Stomach (tissue), 4 donors: ENCODE results near the gene GRIA1.

Source experiments
- POLR2A ChIP-seq, 4 donors: fragments of 450-650 bp; IDR thresholded peaks; one replicate each; pipeline ENCODE4 v1.6.1; 2016; ENCODE audit warnings: antibody characterized with exemption in 4 of 4, control low read depth in 2 of 4, mild to moderate bottlenecking in 1 of 4, moderate library complexity in 1 of 4
- POLR2AphosphoS5 ChIP-seq, 3 donors: sonication (generic); formaldehyde crosslinking; IDR thresholded peaks; one replicate each; pipeline ENCODE4 v1.6.1; 2016; ENCODE audit warnings: antibody characterized with exemption in 3 of 3
- TF ChIP-seq, protein P1 (sequence below), 7 experiments: fragments of 450-650 bp in 4 of 7; fragments of 200-600 bp in 3 of 7; sonication (generic) in 3 of 7; IDR thresholded peaks; one replicate each; pipeline ENCODE4 v1.5.1; 2016 to 2019; ENCODE audit warnings: antibody characterized with exemption in 7 of 7, control low read depth in 2 of 7, mild to moderate bottlenecking in 1 of 7

DNA sequence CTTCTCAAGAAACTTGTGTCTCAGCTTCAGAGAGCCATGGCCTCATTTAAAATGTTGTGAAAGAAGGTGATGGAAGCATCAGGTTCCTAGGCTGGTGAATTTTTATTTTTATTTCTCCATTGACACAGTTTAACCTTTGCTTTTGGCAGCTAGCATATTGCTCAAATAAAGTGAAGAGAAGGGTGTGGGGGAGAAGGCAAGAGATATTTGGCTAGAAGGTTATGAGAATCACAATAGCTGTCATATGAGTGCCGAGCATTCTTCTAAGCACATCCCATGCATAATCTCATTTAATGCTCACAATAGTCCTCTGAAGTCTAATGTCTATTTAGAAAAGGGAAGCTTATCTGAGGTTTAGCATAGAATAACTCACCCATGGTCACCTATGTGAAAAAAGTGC is 43.1 kb downstream of the GRIA1 start:
- TF ChIP-seq, protein P1, sequence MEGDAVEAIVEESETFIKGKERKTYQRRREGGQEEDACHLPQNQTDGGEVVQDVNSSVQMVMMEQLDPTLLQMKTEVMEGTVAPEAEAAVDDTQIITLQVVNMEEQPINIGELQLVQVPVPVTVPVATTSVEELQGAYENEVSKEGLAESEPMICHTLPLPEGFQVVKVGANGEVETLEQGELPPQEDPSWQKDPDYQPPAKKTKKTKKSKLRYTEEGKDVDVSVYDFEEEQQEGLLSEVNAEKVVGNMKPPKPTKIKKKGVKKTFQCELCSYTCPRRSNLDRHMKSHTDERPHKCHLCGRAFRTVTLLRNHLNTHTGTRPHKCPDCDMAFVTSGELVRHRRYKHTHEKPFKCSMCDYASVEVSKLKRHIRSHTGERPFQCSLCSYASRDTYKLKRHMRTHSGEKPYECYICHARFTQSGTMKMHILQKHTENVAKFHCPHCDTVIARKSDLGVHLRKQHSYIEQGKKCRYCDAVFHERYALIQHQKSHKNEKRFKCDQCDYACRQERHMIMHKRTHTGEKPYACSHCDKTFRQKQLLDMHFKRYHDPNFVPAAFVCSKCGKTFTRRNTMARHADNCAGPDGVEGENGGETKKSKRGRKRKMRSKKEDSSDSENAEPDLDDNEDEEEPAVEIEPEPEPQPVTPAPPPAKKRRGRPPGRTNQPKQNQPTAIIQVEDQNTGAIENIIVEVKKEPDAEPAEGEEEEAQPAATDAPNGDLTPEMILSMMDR (IDR thresholded peaks at IDR 0.05): no peak
- TF ChIP-seq POLR2AphosphoS5 (IDR thresholded peaks at IDR 0.05): no peak
- TF ChIP-seq POLR2A (IDR thresholded peaks at IDR 0.05): no peak
